GM20000 (cell line): ENCODE results near the gene DOP1B.

Source experiments
- DNase-seq: peaks from one replicate; pipeline ENCODE4 v3.0.0; 2012; ENCODE audit warnings: low spot score
- TF ChIP-seq, protein P1 (sequence below): IDR thresholded peaks from 2 replicates; pipeline ENCODE4 v1.5.1; 2012; ENCODE audit warnings: mild to moderate bottlenecking, control low read depth; ENCODE audit errors: extremely low read depth, missing control alignments

DOP1B gene

DNA sequence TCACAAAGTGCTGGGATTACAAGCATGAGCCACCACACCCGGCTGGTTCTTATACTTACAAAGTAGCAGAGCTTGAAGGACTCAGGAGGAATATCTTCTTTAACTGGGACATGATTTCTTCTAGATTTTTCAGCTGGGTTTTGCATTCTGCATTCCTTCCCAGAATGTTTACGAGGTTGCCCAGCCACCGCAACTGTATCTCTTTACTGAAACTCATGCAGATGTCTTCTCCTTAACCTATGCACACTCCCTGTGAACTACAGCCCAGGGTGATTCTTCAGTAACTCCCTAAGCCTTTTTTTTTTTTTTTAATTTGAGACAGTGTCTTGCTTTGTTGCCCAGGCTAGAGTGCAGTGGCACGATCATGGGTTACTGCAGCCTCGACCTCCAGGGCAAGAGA lies 8.7 kb upstream of the DOP1B start:
- TF ChIP-seq, protein P1, sequence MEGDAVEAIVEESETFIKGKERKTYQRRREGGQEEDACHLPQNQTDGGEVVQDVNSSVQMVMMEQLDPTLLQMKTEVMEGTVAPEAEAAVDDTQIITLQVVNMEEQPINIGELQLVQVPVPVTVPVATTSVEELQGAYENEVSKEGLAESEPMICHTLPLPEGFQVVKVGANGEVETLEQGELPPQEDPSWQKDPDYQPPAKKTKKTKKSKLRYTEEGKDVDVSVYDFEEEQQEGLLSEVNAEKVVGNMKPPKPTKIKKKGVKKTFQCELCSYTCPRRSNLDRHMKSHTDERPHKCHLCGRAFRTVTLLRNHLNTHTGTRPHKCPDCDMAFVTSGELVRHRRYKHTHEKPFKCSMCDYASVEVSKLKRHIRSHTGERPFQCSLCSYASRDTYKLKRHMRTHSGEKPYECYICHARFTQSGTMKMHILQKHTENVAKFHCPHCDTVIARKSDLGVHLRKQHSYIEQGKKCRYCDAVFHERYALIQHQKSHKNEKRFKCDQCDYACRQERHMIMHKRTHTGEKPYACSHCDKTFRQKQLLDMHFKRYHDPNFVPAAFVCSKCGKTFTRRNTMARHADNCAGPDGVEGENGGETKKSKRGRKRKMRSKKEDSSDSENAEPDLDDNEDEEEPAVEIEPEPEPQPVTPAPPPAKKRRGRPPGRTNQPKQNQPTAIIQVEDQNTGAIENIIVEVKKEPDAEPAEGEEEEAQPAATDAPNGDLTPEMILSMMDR, result no peak
- no peak for DNase-seq

DNA sequence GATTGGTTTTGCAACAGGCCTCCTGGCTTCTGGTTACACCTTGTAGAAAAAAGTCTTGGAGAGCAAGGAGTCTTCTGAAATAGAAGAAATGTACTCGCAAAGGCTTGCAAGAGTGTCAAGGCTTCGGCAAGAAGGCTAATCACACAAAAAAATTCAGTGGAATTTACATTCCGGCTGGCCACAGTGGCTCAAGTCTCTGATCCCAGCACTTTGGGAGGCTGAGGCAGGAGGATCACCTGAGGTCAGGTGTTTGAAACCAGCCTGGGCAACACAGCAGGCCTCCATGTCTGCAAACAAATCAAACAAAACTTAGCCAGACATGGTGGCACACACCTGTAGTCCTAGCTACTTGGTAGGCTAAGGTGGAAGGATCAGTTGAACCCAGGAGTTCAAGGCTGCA lies 7.7 kb upstream of the DOP1B start:
- DNase-seq, result no peak
- TF ChIP-seq, protein P1, result no peak

DNA sequence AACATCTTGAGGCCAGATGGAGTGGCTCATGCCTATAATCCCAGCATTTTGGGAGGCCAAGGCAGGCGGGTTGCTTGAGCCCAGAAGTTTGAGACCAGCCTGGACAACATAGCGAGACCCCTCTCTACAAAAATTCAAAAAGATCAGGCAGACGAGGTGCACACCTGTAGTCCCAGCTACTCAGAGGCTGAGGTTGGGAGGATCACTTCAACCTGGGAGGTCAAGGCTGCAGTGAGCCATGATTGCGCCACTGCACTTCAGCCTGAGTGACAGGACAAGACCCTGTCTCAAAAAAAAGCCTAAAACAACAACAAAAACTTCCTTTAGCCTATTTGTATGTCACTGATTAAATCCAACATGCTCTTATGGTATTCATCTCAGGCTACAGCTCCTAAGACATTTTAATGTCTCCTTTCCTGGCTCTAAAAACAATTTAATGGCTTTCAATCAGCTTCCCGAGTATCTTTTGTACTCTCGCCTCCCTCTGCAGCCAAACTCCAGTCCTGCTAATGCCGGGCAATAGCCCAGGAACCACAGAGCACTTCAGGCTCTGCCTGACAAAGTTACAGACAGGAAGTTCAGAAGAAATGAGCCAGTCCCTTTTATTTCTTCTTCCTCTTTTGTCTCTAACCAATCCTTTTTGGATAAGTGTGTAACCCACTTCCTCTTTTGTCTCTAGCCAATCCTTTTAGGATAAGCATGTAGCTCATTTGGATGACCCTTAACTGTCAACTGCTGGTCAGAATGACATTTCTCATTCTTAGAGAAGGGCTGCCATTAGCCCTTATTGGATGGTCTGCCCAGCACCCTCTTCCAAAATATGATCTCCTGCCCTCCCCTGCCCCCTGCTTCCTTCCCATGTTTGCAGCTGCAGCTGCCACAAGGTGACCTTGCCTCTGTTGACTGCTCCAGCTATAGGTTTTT lies 6.6 kb upstream of the DOP1B start:
- DNase-seq, result peak; percentile 49
- TF ChIP-seq, protein P1, result no peak

DNA sequence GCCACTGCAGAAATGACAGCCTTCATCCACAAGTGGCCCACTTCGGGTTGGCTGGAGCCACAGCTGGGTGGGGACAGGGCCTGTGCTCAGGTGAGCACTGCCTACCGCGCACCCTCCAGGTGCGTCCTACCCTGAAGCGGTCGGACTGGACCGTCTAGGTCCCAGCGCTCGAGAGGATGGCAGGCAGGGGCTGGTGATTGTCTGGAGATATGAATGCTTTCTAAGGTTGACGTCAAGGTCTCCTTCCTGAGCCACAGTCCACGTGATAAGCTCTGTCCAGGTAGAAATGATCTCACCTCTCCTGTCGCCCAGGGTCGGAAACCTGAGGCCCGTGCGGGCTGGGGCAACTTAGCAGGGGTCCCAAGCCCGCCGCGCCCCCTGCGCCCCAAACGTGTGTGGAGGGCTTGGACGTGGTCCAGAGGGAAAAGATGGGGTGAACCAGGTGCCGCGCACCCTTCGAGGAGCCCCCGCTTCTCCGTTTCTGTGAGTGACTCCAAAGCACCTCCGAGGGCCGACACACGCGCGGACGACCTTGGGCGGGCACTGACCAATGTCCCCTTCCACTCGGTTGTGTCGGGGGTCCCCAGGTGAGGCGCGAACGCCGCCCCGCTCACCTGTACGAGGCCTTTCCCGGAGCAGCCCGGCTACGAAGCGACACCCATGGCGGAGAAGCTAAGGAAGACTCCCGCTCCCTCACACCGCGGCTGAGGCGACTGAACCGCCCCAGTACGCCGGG lies 853 bp upstream of the DOP1B start:
- TF ChIP-seq, protein P1, result no peak
- no peak for DNase-seq

DNA sequence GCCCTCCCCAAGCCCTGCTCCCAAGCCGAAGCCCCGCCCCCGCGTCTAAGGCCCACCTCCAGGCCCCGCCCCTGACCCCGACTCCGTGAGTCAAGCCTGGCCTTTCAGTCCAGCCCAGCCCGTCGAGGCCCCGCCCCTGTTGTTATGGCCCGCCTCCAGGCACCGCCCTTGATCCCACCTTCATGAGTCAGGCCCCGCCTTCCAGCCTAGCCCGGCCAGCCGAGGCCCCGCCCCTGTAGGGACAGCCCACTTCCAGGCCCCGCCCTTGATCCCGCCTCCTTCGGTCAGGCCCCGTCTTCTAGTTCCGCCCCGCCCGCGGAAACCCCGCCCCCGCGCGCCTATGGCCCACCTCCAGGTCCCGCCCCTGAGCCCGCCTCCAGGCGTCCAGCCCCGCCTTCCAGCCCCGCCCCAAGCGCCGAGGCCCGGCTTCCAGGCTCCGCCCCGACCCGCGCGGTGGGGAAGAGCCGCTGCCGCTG lies 247 bp upstream of the DOP1B start:
- DNase-seq, result peak; percentile 100
- TF ChIP-seq, protein P1, result no peak

DNA sequence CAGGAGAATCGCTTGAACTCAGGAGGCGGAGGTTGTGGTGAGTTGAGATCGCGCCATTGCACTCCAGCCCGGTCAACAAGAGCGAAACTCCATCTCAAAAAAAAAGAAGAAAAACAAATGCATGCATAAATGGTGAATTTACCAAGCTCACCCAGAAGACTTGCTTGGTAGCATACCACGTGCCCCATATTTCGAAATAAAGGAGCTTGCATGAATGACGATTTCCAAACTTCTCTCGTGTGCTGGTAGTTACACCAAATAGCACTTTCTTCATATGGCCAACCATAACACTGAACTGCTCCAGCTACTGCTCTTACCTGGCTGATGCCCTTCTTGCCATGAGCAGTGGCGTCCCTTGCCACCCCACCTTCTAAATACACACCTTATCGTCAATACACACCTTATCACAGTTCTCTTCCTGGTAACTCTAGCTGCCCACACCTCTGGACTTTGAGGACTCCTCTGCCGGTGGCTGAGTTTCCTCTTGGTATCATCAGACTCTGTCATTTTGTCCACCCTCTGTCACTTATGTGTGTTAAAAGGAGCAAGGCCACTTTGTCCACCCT lies 2.8 kb downstream of the DOP1B start:
- DNase-seq, result no peak
- TF ChIP-seq, protein P1, result no peak

DNA sequence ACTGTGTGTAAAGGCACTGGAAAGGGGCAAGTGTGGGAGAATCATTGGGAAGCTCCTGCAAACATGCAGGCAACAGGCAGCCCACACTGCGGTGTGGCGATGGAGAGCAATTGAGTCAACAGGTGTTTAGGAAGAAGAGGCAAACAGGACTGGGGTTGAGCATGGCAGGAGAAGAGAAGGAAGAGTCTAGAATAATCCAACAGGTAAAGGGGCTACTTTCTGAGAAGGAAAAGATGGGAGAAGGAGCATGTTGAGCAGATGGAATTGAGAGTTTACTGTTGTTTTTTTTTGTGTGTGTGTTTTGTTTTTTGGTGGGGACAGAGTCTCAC lies 4.2 kb downstream of the DOP1B start:
- no peak for DNase-seq
- TF ChIP-seq, protein P1, result no peak
